NK-92 (cell line): Measurements from ENCODE around the gene SSRP1.

ENCODE experiments used
- DNase-seq: peaks from one replicate; lab custom pipeline; 2025; ENCODE audit not compliant: unreplicated experiment; lab: John Stamatoyannopoulos, UW

Gene SSRP1

DNA sequence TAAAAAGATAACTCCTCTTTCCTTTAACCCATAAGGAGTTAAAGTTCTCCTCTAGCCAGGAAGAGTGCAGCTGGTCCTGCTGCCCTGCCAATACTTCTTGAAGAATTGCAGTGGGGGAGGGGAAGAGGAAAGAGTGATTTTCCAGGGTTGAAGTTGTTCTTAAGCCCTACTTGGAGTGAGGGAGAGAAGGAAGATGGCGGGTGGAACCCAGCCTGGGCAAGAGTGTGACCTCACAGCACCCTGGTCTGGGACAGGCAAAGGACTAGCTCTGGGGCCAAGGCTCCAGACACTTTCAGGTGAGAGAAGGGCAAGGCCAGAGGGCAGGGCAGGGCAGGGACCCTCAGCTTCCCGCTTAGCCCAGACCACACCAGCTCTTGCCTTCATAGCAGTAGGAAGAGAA, 17.5 kb downstream of the SSRP1 start:
- no peak for DNase-seq

DNA sequence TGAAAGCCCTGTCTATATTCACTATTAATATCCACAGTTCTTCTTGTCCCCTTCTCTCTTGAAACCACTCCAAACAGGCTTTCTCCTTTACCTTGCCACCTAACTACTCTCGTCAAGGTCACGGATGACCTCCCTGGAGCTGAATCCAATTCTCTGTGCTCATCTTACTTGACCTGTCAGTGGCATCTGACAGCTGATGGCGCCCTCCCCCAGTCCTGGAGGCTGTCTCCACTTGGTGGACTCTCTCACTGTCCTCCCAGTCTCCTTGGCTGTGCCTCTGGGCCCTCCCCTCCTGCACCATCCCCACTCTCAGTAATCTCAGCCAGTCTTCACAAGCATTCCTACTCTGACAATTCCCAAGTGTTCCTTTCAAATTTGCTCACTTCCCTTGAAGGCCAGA, 19.7 kb downstream of the SSRP1 start:
- no peak for DNase-seq

DNA sequence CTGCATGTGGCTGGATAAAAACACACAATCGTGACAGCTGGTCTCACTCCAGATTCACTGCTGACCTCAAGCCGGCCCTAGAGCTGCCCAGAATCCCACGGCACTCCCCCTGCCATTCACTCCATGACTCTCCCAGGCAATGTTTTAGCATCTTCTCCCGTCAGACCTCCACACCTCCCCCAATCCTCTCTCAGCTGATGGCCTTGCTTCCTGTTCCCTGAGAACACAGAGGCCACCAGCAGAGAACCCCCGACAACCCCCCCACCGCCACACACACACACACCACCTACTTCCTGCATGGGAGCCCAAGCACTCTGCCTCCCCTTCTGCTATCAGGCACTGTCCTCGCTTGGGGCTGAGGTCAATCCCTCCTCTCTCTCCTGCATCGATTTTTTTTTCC, 20.2 kb downstream of the SSRP1 start:
- DNase-seq: no peak

DNA sequence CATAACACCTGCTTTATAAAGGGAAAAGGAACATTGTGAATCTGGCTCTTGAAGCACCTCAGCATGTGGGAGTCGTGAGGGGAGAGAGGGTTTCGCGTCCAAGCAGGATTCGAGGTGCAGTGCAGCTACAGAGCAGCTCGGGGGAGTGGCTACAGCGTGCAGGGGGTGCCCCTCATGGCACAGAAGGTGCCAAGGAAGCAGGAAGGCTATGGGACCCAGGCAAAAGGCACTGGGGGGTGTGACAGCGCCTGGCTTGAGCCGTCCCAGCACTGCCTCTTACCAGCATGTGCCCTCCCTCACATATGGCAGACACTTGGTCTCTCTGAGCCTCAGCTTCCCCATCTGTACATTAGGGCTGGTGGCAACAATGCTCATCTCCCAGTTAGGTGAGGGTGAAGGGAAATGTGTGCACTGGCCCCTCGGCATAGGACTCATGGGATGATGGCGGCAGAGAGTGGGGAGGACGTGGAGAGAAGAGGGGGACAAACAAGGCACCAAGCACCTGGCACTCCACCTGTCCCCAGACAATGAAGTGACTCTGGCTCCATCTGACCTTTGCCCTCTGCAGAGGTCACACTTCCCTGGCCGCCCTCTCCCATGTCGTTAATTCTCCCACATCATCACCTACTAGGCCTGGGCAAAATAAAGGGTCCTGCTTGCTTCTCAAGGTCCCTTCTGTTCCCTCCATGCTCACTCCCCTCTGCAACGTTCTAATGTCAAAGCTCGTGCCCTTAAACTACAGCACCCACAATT, 21.3 kb downstream of the SSRP1 start:
- no peak for DNase-seq

DNA sequence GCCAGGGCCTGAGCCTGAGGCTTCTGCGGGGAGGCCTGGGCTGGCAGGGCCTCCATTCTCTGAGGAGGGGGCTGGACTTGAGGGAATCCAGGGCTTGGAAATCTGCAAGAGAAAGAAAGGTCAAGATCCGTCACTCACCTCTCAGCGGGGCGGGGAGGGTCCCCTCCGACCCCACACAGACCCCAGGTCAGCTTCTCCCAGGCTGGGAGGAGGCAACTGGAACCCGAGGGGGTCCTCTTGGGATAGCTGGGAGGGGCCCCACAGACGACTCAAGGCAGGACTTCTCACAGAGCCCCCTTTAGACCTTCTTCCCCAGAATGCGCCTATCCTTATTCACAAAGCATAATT, 21.9 kb downstream of the SSRP1 start:
- no peak for DNase-seq

DNA sequence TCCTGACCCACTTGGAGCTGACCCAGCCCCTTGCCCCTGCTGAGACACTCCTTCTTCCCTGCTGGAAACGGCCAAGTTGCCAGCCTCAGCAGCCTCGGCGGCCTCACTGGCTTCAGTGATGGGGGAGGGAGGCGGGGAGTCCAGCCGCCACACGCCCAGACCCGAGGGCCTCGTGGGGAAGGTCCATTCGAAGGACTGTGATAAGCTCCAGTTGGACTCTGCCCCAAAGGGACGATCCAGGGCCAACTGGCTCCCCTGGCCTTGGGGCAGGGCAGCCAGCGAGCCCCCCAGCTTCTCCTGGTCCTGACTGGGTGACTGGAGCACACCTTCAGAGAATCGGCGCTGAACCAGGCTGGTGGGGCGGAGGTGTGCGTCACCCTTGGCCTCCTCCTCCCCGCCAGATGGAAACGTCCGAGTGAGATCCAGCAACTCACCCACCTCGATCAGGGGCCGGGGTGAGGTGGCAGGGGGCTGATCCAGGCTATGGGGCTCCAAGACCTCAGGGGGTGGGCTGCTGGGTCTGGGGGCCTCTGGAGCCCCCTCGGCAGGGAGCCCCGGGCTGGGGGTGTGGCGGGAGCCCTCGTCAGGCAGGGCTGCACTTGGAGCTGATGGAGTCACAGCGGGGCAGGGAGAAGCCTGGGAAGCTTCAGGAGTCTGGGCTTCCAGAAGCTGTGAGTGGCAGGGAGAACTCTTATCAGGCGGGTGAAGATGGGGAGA, 22.5 kb downstream of the SSRP1 start:
- DNase-seq: no peak

DNA sequence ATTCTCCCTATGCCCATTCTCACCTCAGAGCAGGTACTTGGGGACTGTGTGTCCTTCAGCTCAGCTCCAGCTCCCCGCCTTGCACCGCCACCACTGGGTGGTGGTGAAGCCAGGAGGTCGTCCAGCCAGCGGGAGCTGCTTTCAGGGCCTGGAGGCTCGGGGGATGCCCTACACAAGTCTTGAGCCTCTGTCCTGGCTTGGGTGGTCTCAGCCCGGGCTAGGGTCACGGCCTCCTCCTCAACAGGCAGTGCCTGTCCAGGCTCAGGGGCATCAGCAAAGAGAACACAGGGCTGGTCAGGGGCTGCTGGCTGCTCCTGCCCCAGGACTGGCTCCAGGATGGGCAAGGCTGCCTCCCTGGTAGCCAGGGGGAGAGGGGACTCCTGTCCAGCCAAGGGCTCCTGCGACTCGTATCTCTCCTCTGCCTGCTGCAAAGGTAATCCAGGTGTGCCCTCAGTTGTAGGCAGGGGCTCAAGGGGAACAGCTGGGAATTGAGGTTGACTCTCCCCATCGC, 23.1 kb downstream of the SSRP1 start:
- DNase-seq: no peak

DNA sequence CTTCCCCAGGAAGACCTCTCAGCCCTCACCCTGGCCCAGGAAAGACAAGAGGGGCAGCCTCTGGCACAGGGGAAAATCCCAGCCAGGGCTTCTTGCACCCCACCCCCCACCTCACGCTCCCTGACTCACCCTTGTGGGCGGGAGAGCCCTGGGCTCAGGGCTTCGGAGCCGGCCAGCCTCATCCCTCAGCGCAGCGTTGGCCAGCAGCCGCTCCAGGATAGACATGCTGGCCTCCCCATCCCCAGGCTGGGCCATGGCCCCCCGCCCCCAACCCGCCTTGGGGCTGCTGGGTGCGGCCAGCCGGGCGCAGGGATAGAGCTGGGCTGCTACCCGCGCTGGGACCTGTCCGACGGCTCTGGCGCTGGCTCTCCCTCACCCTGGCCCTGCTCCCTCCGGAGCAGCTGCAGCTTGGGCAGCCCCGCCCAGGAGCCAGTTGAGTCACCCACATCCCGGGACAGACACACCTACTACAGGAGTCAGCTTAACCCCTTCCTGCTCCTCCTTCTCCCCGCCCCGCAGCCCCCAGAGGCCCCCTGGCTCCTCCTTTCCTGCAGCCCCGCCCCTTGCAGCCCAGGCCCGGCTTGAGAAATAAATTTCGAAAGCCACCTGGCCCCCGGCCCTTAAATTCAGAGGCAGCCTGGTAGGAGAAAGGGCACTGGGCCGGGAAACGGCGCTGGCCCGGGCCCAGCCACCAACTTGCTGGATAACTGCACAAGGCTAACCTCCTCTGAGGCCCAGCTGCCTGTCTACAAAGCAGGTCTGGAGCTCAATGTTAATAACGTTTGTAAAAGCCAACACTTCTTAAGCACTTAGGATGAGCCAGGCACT, 24.4 kb downstream of the SSRP1 start:
- no peak for DNase-seq

DNA sequence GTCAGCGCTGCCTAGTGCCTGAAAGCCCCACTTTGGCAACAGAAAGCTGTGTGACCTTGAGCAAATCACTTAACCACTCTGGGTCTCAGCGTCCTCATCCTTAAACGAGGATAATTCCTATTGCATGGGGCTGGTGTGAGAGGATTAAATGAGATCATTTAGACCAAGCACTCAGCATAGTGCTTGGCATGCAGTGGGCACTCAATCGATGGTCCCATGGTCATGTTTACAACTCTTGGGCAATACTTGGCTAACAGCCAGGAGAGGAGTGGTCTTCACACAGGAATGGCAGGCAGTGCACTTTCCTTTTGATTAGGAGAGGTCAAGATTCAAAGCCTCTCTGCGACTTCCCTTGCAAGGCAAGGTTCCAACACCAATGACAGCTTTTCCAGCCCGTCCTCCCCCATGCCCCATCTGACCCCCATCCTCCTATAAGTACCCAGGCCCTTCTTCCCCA, 25.0 kb downstream of the SSRP1 start:
- no peak for DNase-seq

DNA sequence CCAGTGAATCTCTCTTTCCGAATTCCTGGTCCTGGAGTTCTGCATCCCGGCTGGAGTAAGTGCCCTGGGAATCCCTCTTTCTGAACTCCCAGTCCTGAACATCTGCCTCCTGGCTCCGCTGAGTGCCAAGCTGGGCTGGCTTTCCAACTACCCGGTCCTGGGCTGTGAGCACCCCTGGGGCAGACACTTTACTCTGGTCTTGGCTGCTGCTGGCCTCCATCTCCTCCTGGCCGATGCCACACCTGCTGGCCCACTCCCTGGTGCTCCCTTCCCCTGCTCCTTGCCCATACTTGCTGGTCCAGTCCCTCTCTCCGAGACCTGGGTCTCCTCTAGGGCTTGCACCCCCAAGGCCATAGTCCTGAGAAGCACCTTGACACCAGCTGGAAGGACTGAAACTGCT, 25.6 kb downstream of the SSRP1 start:
- DNase-seq: no peak

DNA sequence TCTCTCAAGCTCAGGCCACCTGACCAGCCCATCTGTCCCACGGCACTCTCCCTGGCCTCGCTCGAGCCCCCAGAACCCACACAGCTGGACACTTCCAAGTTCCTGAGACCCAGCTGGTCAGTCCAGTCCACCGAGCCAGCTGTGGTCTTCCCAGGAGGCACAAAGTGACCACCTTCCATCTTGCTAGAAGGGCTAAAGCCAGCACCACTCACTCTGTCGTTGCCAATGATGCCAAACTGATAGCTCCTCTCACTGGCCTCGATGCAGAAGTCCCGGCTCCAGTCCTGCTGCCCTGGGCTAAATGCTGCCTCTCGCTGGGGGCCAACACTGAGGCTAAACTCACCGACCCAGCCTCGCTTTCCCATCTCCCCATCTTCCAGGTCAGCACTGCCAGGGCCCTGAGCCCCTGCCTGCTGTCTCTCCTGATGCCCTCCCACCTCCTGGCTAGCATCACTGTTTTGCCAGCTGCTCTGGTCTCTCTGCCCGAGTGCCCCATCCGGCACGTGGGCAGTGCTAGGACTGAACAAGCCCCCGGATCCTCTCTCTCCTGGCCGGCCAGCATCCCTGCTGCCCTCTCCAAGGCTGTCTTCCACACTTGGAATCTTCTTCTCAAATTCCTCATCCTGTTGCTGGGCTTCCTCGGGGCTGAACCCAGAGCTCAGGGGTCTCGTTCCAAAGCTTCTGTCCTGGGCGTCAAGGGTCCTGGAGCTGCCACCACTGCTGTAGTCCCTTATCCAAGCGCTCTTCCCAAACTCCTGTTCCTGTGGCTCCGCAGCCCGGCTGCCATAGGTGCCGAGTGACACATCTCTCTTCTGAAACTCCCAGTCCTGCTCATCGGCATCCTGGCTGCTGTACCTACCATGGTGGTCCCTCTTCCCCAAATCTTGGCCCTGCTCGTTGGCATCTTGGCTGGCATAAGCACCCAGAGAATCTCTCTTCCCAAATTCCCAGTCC, 26.3 kb downstream of the SSRP1 start:
- DNase-seq: no peak

DNA sequence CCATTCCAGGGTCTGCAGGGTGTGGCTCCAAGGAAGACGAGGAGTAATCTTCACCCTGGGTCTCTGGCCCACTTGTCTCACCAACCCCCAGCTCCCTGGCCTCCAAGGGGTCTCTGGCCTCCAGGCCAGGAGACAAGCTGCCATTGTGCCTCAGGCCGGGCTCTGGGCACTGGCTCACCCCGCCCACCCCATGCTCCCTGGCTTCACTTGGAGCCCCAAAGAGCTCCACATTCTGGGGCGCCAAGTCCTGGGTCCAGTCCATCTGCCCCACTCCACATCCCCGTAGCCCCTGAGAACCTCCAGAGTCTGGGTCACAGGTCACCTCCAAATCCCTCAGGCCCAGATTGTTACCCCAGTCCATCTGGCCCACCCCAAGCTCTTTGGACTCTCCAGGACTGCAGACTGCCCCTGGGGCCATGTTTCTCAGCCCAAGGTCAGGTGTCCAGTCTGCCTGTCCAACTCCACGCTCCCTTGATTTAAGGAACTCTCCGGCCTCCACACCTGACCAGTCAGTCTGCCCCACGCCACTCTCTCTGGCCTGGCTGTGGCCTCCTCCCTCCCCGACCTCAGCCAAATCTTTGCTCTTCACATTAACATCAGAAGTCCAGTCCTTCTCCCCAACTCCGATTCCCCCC, 27.1 kb downstream of the SSRP1 start:
- no peak for DNase-seq

DNA sequence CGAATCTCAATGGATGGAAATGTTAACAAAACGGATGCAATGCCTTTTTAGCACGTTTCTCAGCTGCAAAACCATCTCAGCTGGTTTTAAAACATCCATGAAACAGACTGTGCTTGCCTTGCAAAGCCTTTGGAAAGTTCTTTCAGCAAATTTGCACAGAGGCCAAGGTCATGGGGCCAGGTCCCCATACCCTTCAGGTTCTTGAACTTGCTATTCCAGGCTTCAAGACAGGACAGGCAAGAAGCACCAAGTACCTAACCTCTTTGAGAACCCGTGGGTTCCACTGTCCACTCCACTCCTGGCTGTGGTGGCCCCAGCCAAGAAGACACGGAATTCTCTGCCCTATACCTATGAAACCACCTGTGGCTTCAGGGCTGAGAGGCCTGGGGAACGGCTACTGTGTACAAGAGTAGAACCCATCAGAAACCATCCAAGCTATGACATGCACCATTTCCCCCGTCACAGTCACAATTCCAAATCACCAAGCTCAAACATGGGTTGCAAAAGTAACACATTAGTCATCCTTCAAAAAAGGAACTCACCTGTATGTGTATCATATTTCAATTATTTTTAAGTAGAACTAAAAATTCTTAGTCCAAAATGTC, 27.9 kb downstream of the SSRP1 start:
- DNase-seq: no peak

DNA sequence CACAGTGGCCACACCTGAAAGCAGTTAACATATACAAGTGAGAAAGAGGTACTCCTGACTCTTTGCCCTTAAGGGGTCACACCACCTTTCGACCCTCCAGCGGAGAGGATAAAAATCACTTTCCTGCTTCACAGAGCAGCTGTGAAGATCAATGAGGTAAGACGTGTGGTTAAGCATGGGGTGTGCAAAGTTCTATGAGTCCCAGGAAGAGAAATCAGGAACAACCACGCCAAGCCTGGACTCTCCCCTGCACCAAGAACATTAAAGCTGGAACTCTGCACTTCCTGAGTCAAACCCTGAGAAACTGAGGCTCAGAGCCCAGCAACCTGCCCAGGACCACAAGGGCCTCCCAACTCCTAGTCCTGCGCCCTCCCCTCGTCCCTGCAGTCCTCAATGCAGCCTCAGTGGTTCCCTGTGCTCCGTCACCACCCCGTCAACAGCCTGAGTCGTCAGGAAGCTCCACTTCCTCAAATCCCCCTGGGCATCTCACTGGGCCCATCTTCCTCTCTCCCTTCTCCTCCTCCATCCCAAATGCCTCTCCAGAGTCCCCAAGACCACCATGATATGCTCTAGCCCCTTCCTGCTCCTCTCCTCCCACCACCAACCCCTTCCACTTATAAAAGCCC, 28.6 kb downstream of the SSRP1 start:
- no peak for DNase-seq

DNA sequence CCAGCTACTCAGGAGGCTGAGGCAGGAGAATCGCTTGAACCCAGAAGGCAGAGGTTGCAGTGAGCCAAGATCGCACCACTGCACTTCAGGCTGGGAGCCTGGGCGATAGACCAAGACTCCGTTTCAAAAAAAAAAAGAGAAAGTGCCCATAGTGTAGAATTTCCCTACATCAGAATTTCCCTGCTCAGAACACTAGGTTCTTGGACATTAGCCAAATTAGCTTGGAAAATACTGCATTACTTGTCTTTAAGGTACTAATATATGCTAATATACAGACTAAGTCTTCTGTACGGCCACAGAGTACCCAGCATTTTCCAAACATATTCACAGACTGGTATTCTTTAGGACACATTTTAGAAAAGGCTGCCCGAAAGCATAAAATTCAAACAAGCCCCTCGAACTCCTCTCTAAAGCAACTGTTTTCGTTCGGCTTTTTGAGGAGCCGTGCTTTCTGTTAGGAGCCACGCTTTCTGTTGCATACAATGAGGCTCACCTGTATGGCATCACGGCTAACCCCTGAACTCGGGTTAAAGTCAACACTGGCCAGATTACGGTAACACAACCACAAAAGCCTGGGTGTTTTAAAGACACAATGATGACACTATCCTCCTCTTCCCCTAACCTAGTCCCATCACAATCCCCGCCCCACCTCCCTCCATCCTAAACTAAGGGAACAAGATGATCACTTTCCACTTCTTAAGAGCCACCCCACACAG, 29.4 kb downstream of the SSRP1 start:
- no peak for DNase-seq

DNA sequence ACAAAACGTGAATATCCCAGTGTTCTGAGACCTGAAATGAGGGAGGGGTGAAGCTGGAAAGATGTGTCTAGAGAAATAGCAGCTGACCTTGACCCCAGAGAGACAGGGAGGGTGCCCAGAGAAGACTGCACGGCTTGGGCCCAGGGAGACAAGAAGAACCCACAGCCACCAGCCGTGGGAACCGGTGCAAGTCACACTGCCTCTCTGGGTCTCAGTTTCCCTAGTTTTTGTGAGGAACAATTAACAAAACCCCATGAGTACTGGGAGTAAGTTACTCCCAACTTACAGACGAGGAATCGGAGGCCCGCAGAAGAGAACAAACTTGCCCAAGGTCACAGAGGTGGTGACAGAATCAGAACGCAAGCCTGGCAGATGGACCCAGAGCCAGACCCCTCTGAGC, 30.2 kb downstream of the SSRP1 start:
- no peak for DNase-seq

DNA sequence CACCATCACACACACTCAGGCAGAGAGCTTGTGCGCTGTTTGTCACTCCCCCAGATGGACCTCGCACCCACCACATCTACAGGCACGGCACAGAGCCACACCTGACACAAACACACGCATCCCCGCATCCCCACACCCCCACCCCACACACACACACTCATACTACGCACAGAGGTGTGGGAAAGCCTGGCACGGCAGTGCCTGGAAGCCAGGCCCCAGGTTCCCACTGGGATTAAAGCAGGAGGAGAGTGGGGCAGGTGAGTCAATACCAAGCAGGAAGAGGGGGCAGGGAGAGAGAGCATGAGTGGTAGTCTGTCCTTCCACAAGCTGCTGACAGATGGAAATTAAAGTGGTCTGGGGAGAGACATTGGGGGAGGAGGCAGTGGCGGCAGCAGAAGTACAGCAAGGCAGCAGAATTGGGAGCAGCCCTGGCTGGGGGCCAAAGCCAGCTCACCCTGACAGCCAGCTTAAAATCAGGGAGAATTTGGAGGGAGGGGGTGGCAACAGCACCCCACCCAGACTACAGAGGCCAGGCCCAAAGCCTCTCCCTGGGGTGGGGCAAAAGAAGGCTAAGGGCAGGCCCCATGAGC, 31.6 kb downstream of the SSRP1 start:
- DNase-seq: no peak

DNA sequence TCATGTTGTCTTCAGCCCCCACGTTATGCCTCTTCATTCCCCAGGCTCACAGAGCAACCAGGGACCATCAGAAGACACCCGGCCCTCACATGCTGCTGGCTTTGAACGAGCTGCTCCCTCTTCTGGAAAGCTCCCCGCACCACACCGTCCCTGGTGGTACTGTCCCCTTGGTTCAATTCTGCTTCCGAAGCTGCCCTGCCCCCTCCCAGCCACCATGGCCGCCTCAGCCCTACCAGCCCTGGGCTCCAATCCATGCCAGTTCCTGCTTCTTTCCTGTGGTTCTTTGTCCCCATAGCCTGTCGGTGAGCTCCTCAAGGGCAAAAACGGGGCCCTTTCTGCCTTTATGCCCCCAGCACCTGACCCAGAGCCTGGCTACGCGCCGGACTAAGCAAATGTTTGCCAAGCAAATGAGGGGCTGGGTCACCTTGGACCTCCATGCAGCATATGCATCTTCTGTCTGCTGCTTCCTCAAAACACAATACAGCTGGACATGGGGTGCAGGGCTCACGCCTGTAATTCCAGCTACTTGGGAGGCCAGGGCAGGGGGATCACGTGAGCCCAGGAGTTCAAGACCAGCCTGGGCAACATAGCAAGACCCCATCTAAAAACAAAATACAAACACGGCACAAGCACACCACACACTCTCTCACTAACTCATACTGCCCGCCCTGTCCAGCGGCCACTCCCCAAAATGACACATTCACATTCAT, 32.3 kb downstream of the SSRP1 start:
- DNase-seq: no peak
